NCI-H1694 treated with DMSO at 0.1 percent for 48 hours (cell line): Measurements from ENCODE around the gene PXN.
"Not testable (repeated sequence)": the region's sequence is repeated elsewhere in the genome, so short reads cannot be mapped to it uniquely, and the experiment has no call there.

Source experiments
- DNase-seq: peaks from one replicate; lab custom pipeline; 2025; lab: John Stamatoyannopoulos, UW

PXN gene

DNA sequence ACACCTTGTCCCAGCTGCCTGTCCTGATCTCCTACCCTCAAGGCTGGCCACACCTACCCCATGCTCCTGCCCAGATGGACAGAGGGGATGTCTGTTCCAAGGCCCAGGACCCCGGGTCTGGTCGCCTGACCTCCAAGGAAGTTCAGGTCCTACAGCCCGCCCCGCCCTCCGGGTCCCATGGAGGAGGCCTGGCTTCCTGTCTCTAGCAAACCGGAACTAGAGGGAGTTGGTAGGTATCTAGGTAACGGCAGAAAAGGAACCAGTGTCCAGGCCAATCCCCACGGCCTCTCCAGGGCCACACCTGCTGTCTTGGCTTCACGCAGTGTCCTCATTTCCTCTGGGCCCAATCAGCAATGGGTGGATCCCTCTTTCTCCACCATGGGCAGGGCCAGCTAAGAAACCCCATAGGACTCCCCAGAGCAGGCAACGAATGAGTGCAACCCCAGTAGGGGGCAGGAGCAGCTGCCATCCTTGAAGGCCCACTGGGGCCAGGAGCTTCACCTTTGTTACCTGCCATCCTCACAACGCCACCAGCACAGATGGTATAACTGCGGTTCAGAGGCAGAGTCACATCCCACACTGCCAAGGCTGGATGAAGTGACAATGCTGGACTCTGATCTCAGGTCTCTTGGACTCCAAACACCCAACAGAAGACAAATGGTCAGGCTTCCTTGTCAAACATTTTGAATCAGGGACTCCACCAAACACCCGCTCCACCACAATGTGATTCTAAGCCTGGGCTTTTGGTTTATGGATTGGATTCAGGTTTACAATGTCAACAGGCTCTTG lies 39.5 kb downstream of the PXN start:
- DNase-seq, result no peak

DNA sequence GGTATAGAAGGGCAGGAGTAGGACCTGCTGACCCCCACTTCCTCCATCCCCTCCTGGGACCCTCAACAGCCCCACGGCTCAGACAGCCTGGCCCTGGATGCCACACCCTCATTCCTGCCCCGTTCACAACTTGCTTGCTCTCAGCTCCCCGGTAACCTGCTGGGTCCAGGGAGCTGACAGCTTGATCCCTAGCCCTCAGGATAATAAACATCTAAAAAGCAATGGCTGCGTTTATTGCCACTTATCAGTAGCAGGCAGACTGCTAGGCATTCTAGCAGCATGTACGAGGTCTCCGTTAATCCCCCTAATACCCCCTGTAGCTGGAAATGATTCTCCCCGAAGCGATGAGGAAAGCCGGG lies 40.4 kb downstream of the PXN start:
- no peak for DNase-seq

DNA sequence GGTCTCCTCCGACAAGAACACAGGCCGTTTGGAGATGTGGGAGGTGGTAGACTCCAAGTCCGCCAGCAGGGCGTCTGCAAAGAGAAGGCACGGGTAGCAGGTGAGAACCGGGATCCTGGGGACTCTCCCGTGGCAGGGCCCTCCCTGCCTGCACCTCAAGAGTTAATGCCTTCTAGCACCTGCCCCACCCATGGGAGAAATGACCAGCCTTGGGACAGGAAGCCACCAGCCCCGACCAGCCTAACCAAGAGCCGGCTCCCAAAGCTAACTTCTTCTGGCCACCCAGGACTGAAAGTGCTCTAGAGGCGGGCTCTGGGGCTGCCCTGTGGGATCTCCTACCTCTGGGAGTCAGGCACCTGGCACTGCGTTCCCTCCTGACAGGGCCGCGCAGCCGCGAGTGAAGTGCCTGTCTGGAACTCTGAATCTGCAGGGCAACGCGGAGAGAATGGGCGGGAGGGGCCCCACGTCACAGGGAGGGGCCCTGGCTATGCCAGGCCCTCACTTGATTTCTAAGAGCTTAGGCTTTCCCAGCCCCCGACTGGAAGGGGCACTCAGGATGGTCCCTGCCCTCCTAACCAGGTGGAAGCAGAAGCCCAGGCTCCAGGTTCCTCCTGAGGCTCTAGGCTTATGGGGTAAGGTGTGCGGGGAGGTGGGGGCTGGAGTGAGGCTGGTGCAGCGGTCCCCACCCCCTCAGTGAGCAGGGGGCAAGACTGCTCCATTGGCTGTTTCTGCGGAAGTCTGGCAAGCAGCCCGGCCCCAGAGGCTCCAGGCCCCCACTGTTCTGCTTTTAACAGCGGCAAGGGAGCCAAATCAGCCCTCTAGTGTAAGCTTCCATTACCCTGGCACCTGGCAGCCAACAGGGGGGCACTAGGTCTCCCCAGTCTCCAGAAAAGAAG lies 41.0 kb downstream of the PXN start:
- DNase-seq, result peak; percentile 29

DNA sequence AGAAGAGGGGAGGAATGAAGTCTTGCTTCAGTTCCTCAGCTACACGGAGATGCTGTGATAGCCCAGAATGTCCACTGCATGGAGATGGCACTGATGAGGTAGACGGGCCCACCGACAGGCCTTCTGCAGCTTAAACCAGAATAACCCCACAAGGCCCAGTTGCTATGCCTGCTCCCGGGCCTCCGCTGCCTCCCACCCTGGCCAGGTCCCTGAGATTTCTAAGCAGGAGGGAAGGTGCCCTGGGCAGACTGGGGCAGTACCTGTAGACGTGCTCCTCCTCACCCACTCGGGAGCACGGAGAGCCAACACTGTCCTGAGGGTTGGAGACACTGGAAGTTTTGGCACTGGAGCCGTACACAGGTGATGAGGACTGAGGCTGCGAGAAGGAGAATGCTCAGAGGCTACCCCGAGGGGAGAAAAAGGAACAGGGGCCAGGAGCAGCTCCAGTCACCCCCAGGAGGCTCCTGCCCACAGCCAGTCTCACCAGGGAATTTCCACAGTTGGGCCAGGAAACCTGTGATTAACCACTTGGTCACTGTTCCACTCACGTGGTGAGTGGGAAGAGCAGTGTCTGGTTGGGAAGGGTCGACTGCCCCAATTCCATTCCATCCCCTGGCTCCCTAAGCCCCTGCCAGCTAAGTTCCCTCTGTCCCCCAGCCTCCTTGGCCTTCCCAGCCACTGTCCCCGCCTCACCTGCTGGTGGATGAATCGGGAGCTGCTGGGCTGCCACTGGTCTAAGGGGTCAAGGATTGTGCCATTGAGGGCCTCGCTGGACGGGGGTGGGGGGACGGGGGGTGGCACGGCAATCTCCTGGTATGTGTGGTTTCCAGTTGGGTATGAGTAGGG lies 41.8 kb downstream of the PXN start:
- DNase-seq, result no peak

DNA sequence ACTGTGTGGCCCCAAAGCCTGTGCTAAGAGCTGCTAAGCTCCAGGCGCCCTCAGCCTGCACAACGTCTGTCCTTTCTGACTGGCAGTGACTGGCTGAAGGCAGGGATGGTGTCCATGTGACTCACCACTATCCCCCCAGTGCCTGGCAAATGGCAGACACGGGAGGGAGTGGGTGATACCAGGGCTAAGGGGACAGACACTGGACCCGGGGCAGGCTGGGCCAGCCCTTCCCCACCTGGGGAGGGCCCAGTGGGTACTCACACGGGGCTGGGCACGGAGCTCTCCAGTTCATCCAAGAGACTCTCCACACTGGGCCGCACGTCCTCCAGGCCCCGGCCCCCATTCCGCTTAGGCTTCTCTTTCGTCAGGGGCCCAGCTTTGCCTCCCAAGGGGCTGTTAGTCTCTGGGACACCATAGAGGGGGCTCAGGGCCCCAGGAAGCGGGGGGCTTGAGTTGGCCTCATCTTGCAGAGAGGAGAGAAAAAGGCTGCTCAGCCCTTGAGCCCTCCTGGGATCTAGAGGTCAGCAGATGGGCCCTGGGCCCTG lies 43.2 kb downstream of the PXN start:
- DNase-seq, result no peak

DNA sequence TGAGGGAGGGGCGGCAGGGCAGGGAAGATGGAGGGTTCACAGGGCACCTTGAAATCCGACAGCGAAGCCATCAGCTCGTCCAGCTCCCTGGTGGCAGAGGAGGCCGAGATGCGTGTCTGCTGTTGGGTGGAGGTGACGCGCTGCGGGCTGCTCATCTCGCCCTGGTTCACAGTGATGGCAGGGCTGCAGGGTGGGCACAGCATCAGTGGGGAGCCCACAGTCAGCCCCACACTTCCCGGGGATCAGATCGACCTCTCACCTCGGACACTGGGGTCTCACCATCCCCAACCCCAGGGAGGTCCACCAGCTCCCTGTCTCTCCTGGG lies 44.0 kb downstream of the PXN start:
- no peak for DNase-seq

DNA sequence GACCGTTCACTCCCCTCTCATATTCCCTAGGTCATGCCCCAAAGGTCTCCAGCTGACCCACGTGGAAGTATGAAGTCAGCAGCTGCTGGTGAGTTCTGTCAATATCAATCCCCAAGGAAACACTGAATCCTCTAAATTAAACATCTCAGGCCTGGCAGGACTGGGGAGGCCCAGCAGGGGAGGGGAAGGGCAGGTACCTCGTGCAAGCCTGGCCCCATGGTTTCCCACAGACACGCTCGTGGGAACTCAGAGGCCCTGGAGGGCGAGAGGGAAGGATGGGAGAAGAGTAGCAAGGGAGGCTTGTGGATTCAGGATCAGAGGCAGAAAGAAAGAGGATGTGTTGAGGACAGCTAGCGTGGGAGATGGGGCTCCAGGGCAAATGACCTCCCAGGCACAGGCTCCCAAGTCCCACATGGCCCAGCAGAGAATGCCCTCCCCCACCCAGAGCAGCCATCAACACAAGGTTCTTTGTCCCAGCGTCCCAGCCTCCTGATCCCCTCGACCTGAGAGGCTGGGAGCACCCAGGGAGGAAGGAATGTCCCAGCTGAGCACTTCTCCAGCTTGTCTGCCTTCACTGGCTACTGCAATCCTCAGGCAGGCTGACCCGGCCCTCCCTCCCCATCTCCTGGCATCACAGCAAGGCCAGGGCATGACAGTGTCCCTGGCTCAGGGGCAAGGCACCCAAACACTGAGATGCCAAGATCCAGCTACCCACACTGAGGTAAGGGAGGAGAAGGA lies 44.5 kb downstream of the PXN start:
- DNase-seq, result no peak

DNA sequence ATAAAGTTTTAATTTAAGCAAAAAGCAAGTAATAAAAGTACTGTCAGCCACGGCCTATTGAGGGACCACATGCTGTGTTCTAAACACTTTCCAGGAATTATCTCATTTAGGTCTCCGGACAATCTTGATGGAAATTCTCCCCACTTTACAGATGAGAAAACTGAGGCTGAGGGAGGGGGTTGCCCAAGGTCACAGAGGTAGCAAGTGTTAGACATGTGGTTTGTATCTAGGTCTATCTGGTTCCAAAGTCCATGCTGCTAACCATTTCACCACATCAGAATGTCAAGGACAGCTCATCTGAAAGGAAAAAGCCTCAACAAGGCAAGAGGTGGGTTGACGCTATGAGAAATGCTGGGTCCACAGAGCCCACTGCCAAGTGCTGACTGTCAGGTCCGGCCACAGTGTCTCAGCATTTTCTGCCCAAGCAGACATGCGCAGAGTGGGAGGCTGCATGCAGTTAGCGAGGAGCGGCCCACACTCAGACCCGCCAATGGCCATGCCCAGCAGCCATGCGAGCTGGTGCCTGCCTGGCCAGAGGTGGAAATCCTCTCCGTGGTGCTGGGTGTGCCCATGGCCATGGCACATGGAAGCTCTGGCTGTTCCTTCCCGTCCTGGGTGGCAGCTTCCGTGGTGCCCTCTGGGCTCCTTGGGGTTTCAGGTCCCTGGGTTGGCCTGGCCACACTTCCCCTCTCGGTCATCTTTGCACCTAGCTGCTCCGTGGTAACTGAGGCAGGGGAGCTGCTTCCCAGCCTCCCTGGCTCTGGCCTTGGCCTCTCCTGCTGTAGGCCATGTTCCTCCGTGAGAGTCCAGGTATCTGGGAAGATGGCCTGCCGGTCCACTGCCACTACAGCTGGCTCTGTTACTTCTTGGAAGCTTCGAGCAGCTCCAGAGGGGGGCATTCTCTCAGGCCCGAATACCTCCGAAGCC lies 46.6 kb downstream of the PXN start:
- DNase-seq, result no peak

DNA sequence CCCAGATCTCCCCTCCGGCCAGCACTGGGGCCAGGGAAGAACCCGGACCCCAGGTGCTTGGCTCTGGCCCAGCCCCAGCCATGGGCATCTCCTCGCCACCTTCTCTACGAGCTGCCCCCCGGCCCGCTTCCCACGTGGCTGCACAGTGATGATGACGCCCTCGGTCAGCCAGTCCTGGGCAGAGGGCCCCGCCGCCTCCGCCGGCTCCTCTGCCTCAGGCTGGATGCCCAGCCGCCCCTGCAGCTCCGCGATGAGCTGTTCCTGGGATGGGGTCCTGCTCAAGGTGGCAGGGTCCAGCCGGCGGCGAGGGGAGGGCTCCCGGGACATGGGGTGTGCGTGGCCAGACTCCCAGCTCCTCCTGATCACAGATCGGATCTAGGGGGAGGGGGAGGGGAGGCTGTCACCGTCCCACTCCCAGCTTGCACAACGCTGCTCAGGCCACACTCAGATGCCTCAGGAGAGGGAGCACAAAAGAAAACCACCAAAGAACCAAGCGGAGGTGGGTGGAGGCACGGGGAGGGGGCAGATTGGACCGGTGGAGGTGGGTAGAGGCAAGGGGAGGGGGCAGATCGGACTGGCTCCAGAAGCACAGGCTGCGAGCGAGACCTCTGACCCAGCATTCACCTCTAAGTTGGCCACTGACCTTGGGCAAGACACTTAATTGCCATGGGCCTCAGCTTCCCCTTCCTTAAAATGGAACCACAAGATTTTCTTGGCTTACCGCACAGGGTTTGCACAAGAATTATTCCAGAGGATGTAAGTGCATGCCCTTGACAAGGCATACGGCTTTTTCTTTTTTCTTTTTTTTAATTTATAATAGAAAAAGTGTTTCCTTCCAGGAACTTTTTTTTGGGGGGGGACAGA lies 48.6 kb downstream of the PXN start:
- no peak for DNase-seq

DNA sequence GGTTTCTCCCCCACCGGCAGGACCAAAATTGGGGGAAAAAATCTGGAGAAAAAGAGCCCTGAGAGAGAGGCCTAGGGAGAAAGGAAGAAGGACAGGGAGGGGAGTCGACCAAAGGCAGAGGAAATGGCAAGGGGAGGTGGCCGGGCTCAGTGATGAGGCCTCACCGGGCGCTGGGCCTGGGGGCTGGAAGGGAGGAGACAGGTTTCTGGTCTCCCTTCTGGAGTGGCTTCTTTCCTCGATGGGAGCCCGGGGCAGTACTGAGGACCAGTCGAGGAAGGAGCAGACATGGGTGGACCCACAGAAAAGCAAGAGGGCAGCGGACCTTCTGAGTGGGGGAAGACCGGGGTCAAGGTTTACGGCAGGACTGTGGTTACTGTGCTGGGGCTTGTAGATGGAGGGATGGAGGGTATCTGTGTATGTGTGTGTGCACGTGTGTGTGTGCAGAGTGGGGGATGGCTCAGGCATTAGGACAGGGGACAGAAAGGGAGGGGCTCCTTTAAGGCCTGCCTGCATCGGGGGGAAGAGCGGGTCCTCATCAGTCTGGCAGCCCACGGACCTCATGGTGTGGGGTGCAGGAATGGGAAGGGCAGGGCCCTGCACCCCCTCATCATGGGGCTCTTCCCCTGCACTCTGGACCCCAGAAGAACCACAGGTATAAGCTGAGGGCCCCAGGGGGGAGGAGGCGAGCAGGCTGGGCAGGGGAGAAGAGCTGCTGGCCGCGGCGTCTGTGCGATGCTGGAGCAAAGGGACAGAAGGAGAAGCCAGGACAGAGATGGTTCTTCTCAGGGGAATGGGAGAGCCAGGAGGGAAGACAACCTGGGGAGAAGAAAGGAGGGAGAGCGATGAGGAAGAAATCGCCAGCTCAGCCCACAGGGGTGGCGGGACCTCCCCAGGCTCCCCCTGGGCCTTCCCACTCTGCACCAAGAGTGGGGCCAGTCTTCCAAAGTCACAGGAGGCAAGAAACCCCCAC lies 49.5 kb downstream of the PXN start:
- no peak for DNase-seq

DNA sequence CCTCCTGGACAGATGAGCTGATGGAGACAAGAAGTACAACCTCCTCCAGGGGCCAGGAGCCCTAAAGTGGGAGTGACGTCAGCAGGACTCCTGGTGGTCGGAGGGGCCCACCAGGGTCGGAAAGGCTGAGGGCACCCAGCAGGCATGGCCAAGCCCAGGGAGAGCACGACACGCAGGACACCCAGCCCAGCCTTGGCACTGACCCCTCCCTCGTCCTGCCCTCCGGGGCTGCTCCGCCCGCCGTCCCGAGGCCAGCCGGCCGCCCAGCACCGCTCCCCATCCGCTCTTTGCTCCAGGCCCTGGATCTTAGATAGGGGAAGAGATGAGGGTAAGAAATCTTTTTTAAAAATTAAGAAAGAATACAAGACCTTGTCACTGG lies 50.2 kb downstream of the PXN start:
- DNase-seq, result no peak

DNA sequence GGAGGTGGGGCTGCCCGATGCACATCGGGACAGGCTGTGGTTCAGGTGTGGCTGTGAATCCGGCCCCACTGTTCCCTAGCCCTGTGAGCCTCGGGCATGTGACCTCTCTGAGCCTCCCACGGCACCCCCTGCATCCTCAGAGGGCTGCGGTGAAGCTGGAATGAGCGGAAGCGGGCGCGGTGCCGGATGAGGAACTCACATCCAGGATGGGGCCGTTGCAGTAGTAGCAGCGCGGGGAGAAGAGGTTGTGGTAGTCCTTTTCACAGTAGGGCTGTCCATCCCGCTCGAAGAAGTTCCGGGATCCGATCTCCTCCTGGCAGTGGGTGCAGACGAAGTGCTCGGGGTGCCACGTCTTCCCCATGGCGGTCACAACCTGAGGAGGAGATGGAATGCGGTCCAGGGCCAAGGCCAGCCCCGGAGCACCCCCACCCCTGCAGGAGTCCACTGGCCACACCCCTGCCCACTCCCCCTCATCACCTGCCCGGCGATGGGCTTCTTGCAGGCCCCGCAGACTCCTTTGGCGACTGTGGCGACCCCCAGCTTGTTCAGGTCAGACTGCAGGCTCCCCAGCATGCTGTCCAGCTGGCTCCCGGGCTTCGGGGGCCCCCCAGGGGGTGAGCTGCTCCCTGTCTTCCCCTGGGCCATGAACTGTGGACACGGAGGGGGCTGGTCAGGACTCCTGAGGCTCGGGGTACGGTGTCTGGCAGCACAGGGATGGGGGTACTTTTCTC lies 50.7 kb downstream of the PXN start:
- DNase-seq, result no peak

DNA sequence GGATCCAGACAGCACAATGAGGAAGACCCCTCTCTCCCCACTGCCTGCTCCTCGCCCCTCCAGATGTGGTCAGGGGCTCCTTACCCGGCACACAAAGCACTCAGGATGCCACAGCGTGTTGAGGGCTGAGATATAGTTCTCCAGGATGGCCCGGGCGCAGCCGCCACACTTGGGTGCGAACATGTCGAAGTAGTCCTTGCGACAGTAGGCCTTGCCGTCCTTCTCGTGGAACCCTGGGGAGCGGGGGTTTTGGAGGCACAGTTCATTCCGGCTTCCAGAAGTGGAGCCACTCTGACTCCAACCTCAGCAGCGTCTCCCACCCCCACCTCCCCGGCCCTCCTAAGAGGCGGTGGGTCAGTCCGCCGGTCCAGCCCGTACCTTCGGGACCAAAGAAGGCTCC lies 51.8 kb downstream of the PXN start:
- no peak for DNase-seq

DNA sequence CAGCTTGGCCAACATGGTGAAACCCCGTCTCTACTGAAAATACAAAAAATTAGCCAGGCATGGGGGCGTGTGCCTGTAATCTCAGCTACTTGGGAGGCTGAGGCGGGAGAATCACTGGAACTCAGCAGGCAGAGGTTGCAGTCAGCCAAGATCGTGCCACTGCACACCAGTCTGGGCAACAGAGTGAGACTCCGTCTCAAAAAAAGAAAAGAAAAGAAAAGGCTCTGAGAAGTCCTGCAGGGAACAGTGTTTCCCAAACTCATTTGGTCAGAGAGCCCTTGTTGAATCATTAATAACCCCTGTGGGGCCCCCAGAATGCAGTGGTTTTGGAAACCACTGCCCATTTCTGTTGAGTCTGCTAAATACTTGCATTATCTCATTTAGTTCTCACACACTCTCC lies 52.3 kb downstream of the PXN start:
- DNase-seq, result not testable (repeated sequence)

DNA sequence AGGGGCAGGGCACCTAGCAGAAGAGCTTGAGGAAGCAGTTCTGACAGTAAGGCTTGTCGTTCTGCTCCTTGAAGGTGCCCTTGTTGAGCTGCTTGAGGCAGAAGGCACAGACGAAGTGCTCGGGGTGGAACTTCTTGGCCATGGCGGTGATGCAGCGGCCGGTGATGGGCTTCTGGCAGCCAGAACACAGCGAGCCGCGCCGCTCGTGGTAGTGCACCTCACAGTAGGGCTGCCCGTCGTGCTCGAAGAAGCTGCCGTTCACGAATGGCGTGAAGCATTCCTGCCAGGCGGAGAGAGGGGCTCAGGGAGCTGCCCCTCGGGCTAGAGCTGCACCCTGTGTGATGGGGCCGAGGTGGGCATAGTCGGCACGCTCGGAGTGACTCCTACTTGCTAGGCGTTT lies 53.2 kb downstream of the PXN start:
- DNase-seq, result no peak

DNA sequence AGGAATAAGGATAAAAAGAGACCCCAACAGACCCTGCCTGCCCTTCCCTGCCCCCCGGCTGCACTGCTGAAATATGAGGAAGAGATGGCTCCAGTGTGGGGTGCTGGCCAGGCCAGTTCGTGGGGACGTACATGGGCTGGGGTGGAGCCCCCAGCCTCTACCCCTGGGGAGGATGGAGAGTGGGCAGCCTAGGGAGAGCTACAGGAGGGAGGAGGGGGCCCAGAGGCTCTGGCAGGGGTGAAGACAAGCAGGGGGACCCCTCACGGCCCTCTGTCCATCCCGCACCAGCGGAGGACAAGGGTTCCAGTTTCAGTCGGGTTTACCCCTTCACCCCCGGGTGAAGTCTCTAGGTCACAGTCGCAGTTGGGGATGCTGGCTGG lies 53.6 kb downstream of the PXN start:
- no peak for DNase-seq

DNA sequence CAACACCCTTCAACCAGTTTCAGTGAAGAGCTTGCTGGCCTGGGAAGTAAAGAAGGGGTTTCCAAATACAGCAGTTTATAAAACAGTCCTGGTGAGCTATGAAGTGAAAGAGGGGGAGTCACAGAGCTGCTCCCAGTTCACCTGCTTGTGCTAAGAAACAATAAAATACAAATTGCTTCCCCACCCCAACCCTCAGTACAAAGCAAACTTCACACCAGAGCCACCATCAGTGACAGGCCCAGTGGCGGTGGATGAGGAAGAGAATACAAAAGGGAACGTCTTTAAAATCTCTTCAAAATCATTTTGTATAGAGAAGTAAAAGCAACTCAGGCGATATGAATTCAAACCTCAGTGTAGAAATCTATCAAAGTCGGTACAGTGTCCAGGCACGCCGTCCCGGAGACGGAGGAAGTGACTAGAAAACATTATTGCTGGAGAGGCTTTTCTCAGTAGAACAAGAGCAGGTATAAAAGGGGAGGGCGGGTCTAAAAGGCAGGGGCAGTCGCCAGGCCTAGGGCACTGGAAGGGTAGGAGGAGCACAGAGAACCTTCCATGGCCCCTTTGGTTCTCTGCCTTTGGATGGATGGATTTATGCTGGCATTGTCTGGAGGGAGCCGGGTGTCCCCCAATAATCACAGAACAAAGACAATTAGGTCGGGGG lies 54.2 kb downstream of the PXN start:
- no peak for DNase-seq
